ENCODE measurements around the gene TMEM88. TPM values are rescaled to one million over a fixed set of nuclear protein-coding genes. Genes with fewer than 3 reads are reported as not detected.

The TMEM88 gene
- total and polyA plus RNA-seq, 2 of the 13 experiments (the other 11 are each of a cell fraction or from before 2014, with no cell fraction given), result 0.31 to 0.66 TPM

DNA sequence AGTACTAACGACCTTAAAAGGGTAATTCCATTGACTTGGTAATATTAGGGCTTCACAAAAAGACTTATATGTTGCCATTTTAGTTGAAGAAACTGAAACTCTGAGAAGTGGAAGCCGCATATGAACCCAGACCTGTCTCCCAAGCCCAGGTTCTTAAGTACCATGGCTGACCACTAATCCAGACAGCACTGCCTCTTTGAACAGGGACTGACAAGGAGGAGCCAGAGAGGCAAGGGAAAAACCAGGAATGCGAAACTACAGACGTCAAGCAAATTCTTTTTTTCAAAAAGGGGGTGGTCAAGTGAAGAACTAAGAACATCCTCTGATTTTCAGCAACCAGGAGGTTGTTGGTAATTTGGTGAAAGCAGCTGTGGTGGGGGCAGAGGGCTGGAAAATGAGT is 18.2 kb downstream of the TMEM88 start (continued):
- TF ChIP-seq, protein P1, sequence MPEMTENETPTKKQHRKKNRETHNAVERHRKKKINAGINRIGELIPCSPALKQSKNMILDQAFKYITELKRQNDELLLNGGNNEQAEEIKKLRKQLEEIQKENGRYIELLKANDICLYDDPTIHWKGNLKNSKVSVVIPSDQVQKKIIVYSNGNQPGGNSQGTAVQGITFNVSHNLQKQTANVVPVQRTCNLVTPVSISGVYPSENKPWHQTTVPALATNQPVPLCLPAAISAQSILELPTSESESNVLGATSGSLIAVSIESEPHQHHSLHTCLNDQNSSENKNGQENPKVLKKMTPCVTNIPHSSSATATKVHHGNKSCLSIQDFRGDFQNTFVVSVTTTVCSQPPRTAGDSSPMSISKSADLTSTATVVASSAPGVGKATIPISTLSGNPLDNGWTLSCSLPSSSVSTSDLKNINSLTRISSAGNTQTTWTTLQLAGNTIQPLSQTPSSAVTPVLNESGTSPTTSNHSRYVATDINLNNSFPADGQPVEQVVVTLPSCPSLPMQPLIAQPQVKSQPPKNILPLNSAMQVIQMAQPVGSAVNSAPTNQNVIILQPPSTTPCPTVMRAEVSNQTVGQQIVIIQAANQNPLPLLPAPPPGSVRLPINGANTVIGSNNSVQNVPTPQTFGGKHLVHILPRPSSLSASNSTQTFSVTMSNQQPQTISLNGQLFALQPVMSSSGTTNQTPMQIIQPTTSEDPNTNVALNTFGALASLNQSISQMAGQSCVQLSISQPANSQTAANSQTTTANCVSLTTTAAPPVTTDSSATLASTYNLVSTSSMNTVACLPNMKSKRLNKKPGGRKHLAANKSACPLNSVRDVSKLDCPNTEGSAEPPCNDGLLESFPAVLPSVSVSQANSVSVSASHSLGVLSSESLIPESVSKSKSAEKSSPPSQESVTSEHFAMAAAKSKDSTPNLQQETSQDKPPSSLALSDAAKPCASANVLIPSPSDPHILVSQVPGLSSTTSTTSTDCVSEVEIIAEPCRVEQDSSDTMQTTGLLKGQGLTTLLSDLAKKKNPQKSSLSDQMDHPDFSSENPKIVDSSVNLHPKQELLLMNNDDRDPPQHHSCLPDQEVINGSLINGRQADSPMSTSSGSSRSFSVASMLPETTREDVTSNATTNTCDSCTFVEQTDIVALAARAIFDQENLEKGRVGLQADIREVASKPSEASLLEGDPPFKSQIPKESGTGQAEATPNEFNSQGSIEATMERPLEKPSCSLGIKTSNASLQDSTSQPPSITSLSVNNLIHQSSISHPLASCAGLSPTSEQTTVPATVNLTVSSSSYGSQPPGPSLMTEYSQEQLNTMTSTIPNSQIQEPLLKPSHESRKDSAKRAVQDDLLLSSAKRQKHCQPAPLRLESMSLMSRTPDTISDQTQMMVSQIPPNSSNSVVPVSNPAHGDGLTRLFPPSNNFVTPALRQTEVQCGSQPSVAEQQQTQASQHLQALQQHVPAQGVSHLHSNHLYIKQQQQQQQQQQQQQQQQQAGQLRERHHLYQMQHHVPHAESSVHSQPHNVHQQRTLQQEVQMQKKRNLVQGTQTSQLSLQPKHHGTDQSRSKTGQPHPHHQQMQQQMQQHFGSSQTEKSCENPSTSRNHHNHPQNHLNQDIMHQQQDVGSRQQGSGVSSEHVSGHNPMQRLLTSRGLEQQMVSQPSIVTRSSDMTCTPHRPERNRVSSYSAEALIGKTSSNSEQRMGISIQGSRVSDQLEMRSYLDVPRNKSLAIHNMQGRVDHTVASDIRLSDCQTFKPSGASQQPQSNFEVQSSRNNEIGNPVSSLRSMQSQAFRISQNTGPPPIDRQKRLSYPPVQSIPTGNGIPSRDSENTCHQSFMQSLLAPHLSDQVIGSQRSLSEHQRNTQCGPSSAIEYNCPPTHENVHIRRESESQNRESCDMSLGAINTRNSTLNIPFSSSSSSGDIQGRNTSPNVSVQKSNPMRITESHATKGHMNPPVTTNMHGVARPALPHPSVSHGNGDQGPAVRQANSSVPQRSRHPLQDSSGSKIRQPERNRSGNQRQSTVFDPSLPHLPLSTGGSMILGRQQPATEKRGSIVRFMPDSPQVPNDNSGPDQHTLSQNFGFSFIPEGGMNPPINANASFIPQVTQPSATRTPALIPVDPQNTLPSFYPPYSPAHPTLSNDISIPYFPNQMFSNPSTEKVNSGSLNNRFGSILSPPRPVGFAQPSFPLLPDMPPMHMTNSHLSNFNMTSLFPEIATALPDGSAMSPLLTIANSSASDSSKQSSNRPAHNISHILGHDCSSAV (CRISPR knock-in tag; IDR thresholded peaks at IDR 0.05; ENCODE audit: borderline replicate concordance), result no peak
- TF ChIP-seq, protein P2, sequence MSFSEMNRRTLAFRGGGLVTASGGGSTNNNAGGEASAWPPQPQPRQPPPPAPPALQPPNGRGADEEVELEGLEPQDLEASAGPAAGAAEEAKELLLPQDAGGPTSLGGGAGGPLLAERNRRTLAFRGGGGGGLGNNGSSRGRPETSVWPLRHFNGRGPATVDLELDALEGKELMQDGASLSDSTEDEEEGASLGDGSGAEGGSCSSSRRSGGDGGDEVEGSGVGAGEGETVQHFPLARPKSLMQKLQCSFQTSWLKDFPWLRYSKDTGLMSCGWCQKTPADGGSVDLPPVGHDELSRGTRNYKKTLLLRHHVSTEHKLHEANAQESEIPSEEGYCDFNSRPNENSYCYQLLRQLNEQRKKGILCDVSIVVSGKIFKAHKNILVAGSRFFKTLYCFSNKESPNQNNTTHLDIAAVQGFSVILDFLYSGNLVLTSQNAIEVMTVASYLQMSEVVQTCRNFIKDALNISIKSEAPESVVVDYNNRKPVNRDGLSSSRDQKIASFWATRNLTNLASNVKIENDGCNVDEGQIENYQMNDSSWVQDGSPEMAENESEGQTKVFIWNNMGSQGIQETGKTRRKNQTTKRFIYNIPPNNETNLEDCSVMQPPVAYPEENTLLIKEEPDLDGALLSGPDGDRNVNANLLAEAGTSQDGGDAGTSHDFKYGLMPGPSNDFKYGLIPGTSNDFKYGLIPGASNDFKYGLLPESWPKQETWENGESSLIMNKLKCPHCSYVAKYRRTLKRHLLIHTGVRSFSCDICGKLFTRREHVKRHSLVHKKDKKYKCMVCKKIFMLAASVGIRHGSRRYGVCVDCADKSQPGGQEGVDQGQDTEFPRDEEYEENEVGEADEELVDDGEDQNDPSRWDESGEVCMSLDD (CRISPR knock-in tag; IDR thresholded peaks at IDR 0.05; ENCODE audit: borderline replicate concordance), result no peak
- TF ChIP-seq, protein P3, sequence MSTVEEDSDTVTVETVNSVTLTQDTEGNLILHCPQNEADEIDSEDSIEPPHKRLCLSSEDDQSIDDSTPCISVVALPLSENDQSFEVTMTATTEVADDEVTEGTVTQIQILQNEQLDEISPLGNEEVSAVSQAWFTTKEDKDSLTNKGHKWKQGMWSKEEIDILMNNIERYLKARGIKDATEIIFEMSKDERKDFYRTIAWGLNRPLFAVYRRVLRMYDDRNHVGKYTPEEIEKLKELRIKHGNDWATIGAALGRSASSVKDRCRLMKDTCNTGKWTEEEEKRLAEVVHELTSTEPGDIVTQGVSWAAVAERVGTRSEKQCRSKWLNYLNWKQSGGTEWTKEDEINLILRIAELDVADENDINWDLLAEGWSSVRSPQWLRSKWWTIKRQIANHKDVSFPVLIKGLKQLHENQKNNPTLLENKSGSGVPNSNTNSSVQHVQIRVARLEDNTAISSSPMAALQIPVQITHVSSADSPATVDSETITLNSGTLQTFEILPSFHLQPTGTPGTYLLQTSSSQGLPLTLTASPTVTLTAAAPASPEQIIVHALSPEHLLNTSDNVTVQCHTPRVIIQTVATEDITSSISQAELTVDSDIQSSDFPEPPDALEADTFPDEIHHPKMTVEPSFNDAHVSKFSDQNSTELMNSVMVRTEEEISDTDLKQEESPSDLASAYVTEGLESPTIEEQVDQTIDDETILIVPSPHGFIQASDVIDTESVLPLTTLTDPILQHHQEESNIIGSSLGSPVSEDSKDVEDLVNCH (CRISPR knock-in tag; IDR thresholded peaks at IDR 0.05), result no peak

Data from HepG2 (cell line).